Trophoblast cell (in vitro differentiated cells and primary cell): ENCODE measurements around the gene SLC39A10.
A peak's percentile ranks its signal among the peaks of the same experiment; 100 is the strongest.

Experiments used
- DNase-seq, 2 donors: peaks; one replicate each; pipeline ENCODE4 v3.0.0-alpha.2; 2016
- H2AFZ ChIP-seq: 2 replicates; pipeline ENCODE4 v1.6.1; 2013; ENCODE audit warnings: low read length, moderate library complexity, mild to moderate bottlenecking; ENCODE audit not compliant: insufficient read depth, poor library complexity
- H2AK5ac ChIP-seq: 2 replicates; pipeline ENCODE4 v1.6.1; 2013; ENCODE audit warnings: mild to moderate bottlenecking, low read length
- H2BK120ac ChIP-seq: 2 replicates; pipeline ENCODE4 v1.6.1; 2013; ENCODE audit warnings: low read length, mild to moderate bottlenecking, moderate library complexity; ENCODE audit not compliant: insufficient read depth, poor library complexity
- H2BK12ac ChIP-seq: 2 replicates; pipeline ENCODE4 v1.6.1; 2013; ENCODE audit warnings: mild to moderate bottlenecking, low read length, moderate library complexity
- H2BK5ac ChIP-seq: 2 replicates; pipeline ENCODE4 v1.6.1; 2013; ENCODE audit warnings: low read length, low read depth, moderate library complexity, mild to moderate bottlenecking; ENCODE audit not compliant: poor library complexity
- H3K14ac ChIP-seq: 2 replicates; pipeline ENCODE4 v1.6.1; 2013; ENCODE audit warnings: mild to moderate bottlenecking, low read length
- H3K18ac ChIP-seq: 2 replicates; pipeline ENCODE4 v1.6.1; 2013; ENCODE audit warnings: mild to moderate bottlenecking, low read length
- H3K23ac ChIP-seq: 2 replicates; pipeline ENCODE4 v1.6.1; 2013; ENCODE audit warnings: low read length
- H3K27ac ChIP-seq: 2 replicates; pipeline ENCODE4 v1.5.1; 2013; ENCODE audit warnings: low read depth, mild to moderate bottlenecking, inconsistent platforms, low read length, moderate library complexity
- H3K27me3 ChIP-seq: 2 replicates; pipeline ENCODE4 v1.6.1; 2013; ENCODE audit warnings: inconsistent platforms, mild to moderate bottlenecking, low read length, moderate library complexity; ENCODE audit not compliant: insufficient read depth
- H3K36me3 ChIP-seq, 2 experiments: 1 replicate in 1 of 2; 2 replicates in 1 of 2; pipeline ENCODE4 v1.6.1; 2013; ENCODE audit warnings: low read length in 2 of 2, mild to moderate bottlenecking in 2 of 2, moderate library complexity in 1 of 2; ENCODE audit not compliant: insufficient read depth in 2 of 2, control insufficient read depth in 1 of 2
- H3K4ac ChIP-seq: 2 replicates; pipeline ENCODE4 v1.6.1; 2013; ENCODE audit warnings: low read depth, mild to moderate bottlenecking, low read length, moderate library complexity
- H3K4me1 ChIP-seq, 2 experiments: 1 replicate in 1 of 2; 2 replicates in 1 of 2; pipeline ENCODE4 v1.6.1; 2013; ENCODE audit warnings: low read length in 2 of 2, mild to moderate bottlenecking in 2 of 2, moderate library complexity in 1 of 2; ENCODE audit not compliant: insufficient read depth in 2 of 2, control insufficient read depth in 1 of 2
- H3K4me2 ChIP-seq: 2 replicates; pipeline ENCODE4 v1.6.1; 2013; ENCODE audit warnings: inconsistent platforms, mild to moderate bottlenecking, low read length, moderate library complexity
- H3K4me3 ChIP-seq: 2 replicates; pipeline ENCODE4 v1.5.1; 2013; ENCODE audit warnings: mild to moderate bottlenecking, low read depth, low read length, inconsistent platforms
- H3K79me1 ChIP-seq: one replicate; pipeline ENCODE4 v1.6.1; 2013; ENCODE audit warnings: low read length
- H3K79me2 ChIP-seq: 2 replicates; pipeline ENCODE4 v1.6.1; 2013; ENCODE audit warnings: low read length, mild to moderate bottlenecking; ENCODE audit not compliant: control insufficient read depth, insufficient read depth, poor library complexity
- H3K9ac ChIP-seq: 2 replicates; pipeline ENCODE4 v1.6.1; 2013; ENCODE audit warnings: mild to moderate bottlenecking, low read length
- H3K9me3 ChIP-seq: 2 replicates; pipeline ENCODE4 v1.6.1; 2013; ENCODE audit warnings: low read depth, mild to moderate bottlenecking, control low read depth, inconsistent platforms, low read length; ENCODE audit not compliant: insufficient read depth
- H4K12ac ChIP-seq: 2 replicates; pipeline ENCODE4 v1.6.1; 2013; ENCODE audit warnings: low read depth, mild to moderate bottlenecking, low read length, moderate library complexity
- H4K8ac ChIP-seq: 2 replicates; pipeline ENCODE4 v1.6.1; 2013; ENCODE audit warnings: low read depth, mild to moderate bottlenecking, low read length, moderate library complexity
- H4K91ac ChIP-seq: one replicate; pipeline ENCODE4 v1.6.1; 2013; ENCODE audit warnings: low read depth, mild to moderate bottlenecking, low read length, moderate library complexity
- WGBS: extraction: QIAGEN DNeasy Blood & Tissue Kit; methylation state at CpG from one replicate; pipeline ENCODE4 v1.1.7; 2013; ENCODE audit warnings: missing lambda C conversion rate; ENCODE audit not compliant: insufficient read length, insufficient coverage; ENCODE audit errors: extremely low coverage; 5-methylcytosine and 5-hydroxymethylcytosine counted together

SLC39A10 gene

DNA sequence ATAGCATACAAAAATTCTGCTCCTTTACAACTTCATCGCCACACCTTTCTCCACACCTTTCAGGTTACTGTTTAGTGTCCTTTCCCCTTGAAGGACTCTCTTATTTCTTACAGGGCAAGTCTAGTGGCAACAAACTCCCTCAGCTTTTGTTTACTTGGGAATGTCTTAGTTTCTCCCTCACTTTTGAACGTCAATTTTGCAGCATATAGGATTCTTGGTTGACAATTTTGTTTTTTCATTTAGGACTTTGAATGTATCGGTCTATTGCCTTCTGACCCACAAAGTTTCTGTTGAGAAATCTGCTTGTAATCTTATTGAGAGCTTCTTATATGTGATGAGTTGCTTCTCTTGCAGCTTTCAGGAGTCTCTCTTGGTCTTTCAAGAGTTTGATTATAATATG is 43.5 kb downstream of the SLC39A10 start:
- H2AFZ ChIP-seq: no peak overlapping the region
- no peak overlapping the region for H2BK12ac ChIP-seq
- H2AK5ac ChIP-seq: no peak overlapping the region
- no peak overlapping the region for H3K14ac ChIP-seq
- H3K27me3 ChIP-seq: no peaks in the 10 kb centered on the region
- H3K18ac ChIP-seq: no peak overlapping the region
- H3K79me1 ChIP-seq: no peaks in the 10 kb centered on the region
- H4K91ac ChIP-seq: no peak overlapping the region
- H2BK5ac ChIP-seq: no peak overlapping the region
- no peak overlapping the region for H4K8ac ChIP-seq
- H4K12ac ChIP-seq: no peak overlapping the region
- peaks cover under 1 to 3% of the 10 kb centered on the region in 2 experiments for H3K36me3 ChIP-seq
- no CpG with 5 or more reads among the region's 3 CpGs for WGBS
- no peak overlapping the region for H3K4me2 ChIP-seq
- peaks cover under 1% of the 10 kb centered on the region in 2 experiments for H3K4me1 ChIP-seq
- no peaks in the 10 kb centered on the region for H3K9me3 ChIP-seq
- no peak overlapping the region for H3K27ac ChIP-seq
- no peak for DNase-seq
- H3K4me3 ChIP-seq: no peak overlapping the region
- H3K79me2 ChIP-seq: no peaks in the 10 kb centered on the region
- no peak overlapping the region for H3K9ac ChIP-seq
- H3K4ac ChIP-seq: no peak overlapping the region
- no peak overlapping the region for H2BK120ac ChIP-seq
- no peak overlapping the region for H3K23ac ChIP-seq

GRCh38 chr2:195706161-195706900 is 49.3 kb downstream of the SLC39A10 start:
- no peak overlapping the region for H3K23ac ChIP-seq
- H3K27ac ChIP-seq: no peak overlapping the region
- no peak overlapping the region for H3K9ac ChIP-seq
- H3K9me3 ChIP-seq: no peaks in the 10 kb centered on the region
- H2BK12ac ChIP-seq: no peak overlapping the region
- H3K4me1 ChIP-seq: no peaks in the 10 kb centered on the region
- H3K79me1 ChIP-seq: no peaks in the 10 kb centered on the region
- H2BK5ac ChIP-seq: no peak overlapping the region
- whole genome bisulfite sequencing: no CpG with 5 or more reads among the region's 5 CpGs
- H3K27me3 ChIP-seq: no peaks in the 10 kb centered on the region
- no peak overlapping the region for H3K14ac ChIP-seq
- no peak overlapping the region for H4K91ac ChIP-seq
- no peak overlapping the region for H2BK120ac ChIP-seq
- H3K79me2 ChIP-seq: no peaks in the 10 kb centered on the region
- H3K36me3 ChIP-seq: peaks cover 0 to 6% of the 10 kb centered on the region in 2 experiments
- H3K4me2 ChIP-seq: no peak overlapping the region
- H2AFZ ChIP-seq: no peak overlapping the region
- no peak overlapping the region for H3K4me3 ChIP-seq
- peak; percentile 8 to 67 for DNase-seq
- no peak overlapping the region for H2AK5ac ChIP-seq
- no peak overlapping the region for H3K4ac ChIP-seq
- H3K18ac ChIP-seq: no peak overlapping the region
- H4K12ac ChIP-seq: no peak overlapping the region
- no peak overlapping the region for H4K8ac ChIP-seq

DNA sequence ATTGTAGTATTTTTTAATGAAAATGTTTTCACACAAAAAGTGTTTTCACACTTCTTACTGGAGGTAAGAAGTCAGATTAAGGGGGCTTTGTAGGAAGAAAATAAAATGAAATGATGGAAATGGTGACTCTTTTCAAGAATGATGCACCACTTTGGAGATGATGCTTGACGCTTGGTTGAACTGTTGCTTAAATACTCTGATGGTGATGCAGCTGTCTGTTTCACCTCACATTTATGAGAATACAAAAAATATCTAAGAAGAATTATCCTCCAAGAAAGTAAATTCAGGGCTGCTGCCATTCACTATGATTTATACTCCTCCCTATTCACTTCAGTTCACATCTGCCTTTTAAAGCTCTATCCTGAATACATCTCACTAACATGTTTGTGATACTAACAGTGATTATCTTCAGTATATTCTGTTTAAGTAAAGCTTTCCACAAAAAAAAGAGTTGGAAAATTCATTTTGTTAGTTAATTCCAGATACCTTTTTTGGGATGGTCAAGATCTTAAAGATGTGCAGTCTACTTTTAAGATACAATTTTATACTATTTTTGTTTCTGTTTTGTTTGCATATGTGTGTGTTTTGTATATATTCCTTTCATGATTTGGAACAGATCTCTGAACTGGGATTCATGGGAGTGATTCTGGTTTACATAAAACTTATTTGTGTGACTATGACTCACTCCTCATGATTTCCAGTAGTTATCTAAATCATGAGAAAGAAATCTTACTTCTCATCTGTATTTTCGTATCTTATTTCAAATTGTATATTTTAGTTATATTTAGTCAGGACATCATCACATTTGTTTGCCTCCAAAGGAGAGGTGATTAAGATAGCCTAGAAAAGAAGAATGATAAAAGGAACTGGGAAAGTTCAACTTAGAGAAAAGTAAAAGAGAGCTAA is 53.1 kb downstream of the SLC39A10 start:
- Histone ChIP-seq H3K9ac (no peak overlapping the region), H3K79me1 (no peaks in the 10 kb centered on the region), H3K4ac (no peak overlapping the region), H3K23ac (no peak overlapping the region), H3K14ac (no peak overlapping the region), H3K27ac (no peak overlapping the region), H2AK5ac (no peak overlapping the region), H3K4me1 (no peaks in the 10 kb centered on the region), H4K12ac (no peak overlapping the region), H4K8ac (no peak overlapping the region), H3K4me3 (no peak overlapping the region), H2BK120ac (no peak overlapping the region), H3K18ac (no peak overlapping the region), H3K27me3 (no peaks in the 10 kb centered on the region), H3K79me2 (no peaks in the 10 kb centered on the region), H3K9me3 (no peaks in the 10 kb centered on the region), H3K4me2 (no peak overlapping the region), H2BK5ac (no peak overlapping the region), H4K91ac (no peak overlapping the region), H3K36me3 (peaks cover 3 to 11% of the 10 kb centered on the region in 2 experiments), H2AFZ (no peak overlapping the region), H2BK12ac (no peak overlapping the region)
- WGBS: no CpG with 5 or more reads among the region's 2 CpGs
- no peak for DNase-seq

- Histone ChIP-seq H3K23ac (no peak overlapping the region), H2BK5ac (no peak overlapping the region)
Observed at GRCh38 chr2:195711478-195711877, 54.5 kb downstream of the SLC39A10 start.

More at GRCh38 chr2:195711478-195711877, 54.5 kb downstream of the SLC39A10 start:
- Histone ChIP-seq H3K4ac (no peak overlapping the region), H3K36me3 (peaks cover 3 to 13% of the 10 kb centered on the region in 2 experiments), H3K4me3 (no peak overlapping the region), H3K27ac (no peak overlapping the region), H3K14ac (no peak overlapping the region), H4K8ac (no peak overlapping the region), H2BK12ac (no peak overlapping the region), H2AK5ac (no peak overlapping the region), H3K9me3 (no peaks in the 10 kb centered on the region), H4K12ac (no peak overlapping the region), H3K79me2 (no peaks in the 10 kb centered on the region), H3K27me3 (no peaks in the 10 kb centered on the region), H3K9ac (no peak overlapping the region), H2AFZ (no peak overlapping the region), H3K4me2 (no peak overlapping the region), H3K79me1 (no peaks in the 10 kb centered on the region), H3K18ac (no peak overlapping the region), H4K91ac (no peak overlapping the region), H3K4me1 (no peaks in the 10 kb centered on the region), H2BK120ac (no peak overlapping the region)
- no peak for DNase-seq
